ENCODE results near the gene INSR. TPM values are rescaled to one million over a fixed set of nuclear protein-coding genes. Genes with fewer than 3 reads are reported as not detected.

Gene INSR
- total and polyA plus RNA-seq, 12 donors, result 20.2 to 157 (median 99.0) TPM

DNA sequence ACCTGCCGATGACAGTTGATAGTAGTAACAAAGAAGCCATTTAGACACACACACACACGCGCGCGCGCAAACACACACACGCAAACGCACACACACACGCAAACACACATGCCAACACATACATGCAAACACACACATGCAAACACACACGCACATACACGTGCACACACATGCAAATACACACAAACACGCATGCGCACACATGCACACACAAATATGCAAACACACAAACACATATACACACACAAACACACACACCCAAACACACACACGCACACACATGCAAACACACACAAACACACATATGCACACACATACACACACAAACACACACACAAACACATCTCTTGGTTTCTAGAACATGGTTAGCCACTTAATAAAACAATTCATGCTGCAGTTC is 174.6 kb downstream of the INSR start:
- Histone ChIP-seq H3K4me3 (no peak overlapping the region), H3K27me3 (no peaks in the 10 kb centered on the region), H3K4me1 (no peaks in the 10 kb centered on the region), H3K9me3 (no peaks in the 10 kb centered on the region), H3K36me3 (peaks cover 0 to 94% (median 62%) of the 10 kb centered on the region in 9 donors), H3K27ac (no peak overlapping the region)
- TF ChIP-seq, protein P1, sequence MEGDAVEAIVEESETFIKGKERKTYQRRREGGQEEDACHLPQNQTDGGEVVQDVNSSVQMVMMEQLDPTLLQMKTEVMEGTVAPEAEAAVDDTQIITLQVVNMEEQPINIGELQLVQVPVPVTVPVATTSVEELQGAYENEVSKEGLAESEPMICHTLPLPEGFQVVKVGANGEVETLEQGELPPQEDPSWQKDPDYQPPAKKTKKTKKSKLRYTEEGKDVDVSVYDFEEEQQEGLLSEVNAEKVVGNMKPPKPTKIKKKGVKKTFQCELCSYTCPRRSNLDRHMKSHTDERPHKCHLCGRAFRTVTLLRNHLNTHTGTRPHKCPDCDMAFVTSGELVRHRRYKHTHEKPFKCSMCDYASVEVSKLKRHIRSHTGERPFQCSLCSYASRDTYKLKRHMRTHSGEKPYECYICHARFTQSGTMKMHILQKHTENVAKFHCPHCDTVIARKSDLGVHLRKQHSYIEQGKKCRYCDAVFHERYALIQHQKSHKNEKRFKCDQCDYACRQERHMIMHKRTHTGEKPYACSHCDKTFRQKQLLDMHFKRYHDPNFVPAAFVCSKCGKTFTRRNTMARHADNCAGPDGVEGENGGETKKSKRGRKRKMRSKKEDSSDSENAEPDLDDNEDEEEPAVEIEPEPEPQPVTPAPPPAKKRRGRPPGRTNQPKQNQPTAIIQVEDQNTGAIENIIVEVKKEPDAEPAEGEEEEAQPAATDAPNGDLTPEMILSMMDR (IDR thresholded peaks at IDR 0.05), result no peak
- 85 to 96% methylated on average over 14 of the region's 14 CpGs for WGBS, 2 donors
- DNase-seq (no peak), ATAC-seq (no peak)
- intact Hi-C loops (cut with DNase I), result no loop called here

DNA sequence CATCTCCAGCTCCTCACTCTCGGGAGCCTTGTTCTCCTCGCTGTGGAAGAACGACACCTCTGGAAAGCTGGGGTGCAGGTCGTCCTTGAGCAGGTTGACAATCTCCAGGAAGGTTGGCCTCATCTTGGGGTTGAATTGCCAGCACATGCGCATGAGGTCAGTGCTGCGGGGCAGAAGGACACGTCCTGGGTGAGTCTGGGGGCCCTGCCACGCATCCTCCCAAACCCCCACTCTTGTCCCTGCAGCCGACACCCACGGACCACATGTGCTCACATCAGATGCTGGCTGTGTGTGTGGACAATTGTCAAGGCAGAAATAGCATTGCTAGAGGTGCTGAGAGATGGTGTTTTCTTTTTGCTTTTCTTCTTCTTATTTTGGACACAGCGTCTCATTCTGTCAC is 177.0 kb downstream of the INSR start:
- DNase-seq (no peak), ATAC-seq (peak in 1 of 8 donors; percentile 14)
- Histone ChIP-seq H3K9me3 (peaks cover 0 to 12% (median 0%) of the 10 kb centered on the region in 11 donors), H3K4me3 (no peak overlapping the region), H3K36me3 (peaks cover 0 to 81% (median 49%) of the 10 kb centered on the region in 9 donors), H3K4me1 (no peaks in the 10 kb centered on the region), H3K27ac (no peak overlapping the region), H3K27me3 (no peaks in the 10 kb centered on the region)
- 94 to 96% methylated on average over 11 of the region's 11 CpGs for WGBS, 2 donors
- TF ChIP-seq, protein P1 (IDR thresholded peaks at IDR 0.05), result no peak
- intact Hi-C loops (cut with DNase I), result no loop called here

DNA sequence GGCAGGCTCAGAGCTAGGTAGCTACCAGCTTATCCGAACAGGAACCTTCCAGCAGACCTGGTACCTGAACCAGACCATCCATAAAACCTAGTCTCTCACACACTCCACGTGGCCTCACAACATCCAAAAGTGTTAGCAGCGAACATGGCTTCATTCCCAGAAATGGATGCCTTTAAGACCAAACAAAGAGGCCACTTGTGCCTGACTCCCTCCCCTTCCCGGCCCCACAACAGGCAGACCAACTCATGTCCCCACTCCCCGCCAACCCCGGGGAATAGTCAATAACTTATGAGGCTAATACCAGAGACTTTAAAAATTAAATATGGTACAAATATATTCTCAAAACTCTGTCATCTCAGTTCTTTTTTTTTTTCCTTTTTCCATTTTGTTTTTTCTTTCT is 178.5 kb downstream of the INSR start:
- H3K36me3 ChIP-seq, result peaks cover 0 to 65% (median 35%) of the 10 kb centered on the region in 9 donors

DNA sequence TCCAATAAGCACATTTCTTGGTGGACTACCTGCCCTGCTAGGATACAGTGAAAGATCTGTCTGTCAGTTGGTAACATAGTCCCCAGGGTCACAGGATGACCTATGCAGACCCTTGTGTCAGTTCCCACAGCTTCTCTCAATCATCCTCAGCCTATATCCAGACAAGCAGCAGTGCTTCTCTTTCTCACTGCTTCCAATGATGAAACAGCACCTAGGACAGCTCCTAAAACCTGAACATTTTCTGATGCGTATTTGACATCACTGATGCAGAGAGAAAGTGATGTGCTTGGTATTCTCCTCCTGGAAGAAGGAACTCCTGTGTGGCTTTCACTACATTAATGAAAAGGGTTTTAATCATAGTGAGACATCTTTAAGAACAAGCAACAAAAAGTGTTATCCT is 181.0 kb downstream of the INSR start:
- Histone ChIP-seq H3K4me1 (no peaks in the 10 kb centered on the region), H3K27ac (no peak overlapping the region), H3K27me3 (no peaks in the 10 kb centered on the region), H3K36me3 (peaks cover 0 to 42% (median 15%) of the 10 kb centered on the region in 9 donors), H3K9me3 (peaks cover 0 to 12% (median 0%) of the 10 kb centered on the region in 11 donors), H3K4me3 (no peak overlapping the region)
- TF ChIP-seq, protein P1 (IDR thresholded peaks at IDR 0.05), result no peak
- intact Hi-C loops (cut with DNase I), result no loop called here
- DNase-seq (no peak), ATAC-seq (no peak)
- 89 to 97% methylated on average over 1 of the region's 1 CpG for WGBS, 2 donors

More for the DNA sequence above, 178.5 kb downstream of the INSR start:
- WGBS, 2 donors, result 59 to 71% methylated on average over 6 of the region's 6 CpGs
- no peak overlapping the region for H3K4me3 ChIP-seq
- no peaks in the 10 kb centered on the region for H3K27me3 ChIP-seq
- intact Hi-C loops (cut with DNase I), result no loop called here
- no peak for DNase-seq
- H3K27ac ChIP-seq, result no peak overlapping the region
- H3K4me1 ChIP-seq, result no peaks in the 10 kb centered on the region
- peaks cover 0 to 12% (median 0%) of the 10 kb centered on the region in 11 donors for H3K9me3 ChIP-seq
- TF ChIP-seq, protein P1 (IDR thresholded peaks at IDR 0.05), result no peak
- peak in 3 of 8 donors; percentile 23 to 46 (median 24) for ATAC-seq

Data from heart right ventricle (tissue), 16 donors.